HT1080 (cell line): ENCODE data around the gene MYO1B. TPM values are rescaled to one million over a fixed set of nuclear protein-coding genes. Genes with fewer than 3 reads are reported as not detected.

Source experiments
- DNase-seq: peaks from one replicate; pipeline ENCODE4 v3.0.0-alpha.2; 2015; ENCODE audit warnings: low read depth
- total RNA-seq: library from RNA; depleted of rRNA; stranded (reverse); fragments of >200 nt; shearing (Covaris generic); gene quantifications from 2 replicates; pipeline ENCODE4 v1.2.3, GENCODE V29; 2014

MYO1B gene
- total RNA-seq, 1 experiment from 2014 or later = 93.6 TPM

GRCh38 chr2:191355170-191355758 lies 110.1 kb downstream of the MYO1B start:
- no peak for DNase-seq

GRCh38 chr2:191357678-191358077 lies 112.5 kb downstream of the MYO1B start:
- DNase-seq = no peak

- no peak for DNase-seq
These were observed 113.3 kb downstream of the MYO1B start for GRCh38 chr2:191358325-191359025.

- no peak for DNase-seq
These were observed 113.9 kb downstream of the MYO1B start for GRCh38 chr2:191359133-191359532.

GRCh38 chr2:191360918-191361317 lies 115.7 kb downstream of the MYO1B start:
- DNase-seq = no peak

GRCh38 chr2:191362841-191363240 lies 117.6 kb downstream of the MYO1B start:
- no peak for DNase-seq

- DNase-seq = no peak
These were observed 118.1 kb downstream of the MYO1B start for GRCh38 chr2:191363267-191363666.

GRCh38 chr2:191365089-191365488 lies 119.9 kb downstream of the MYO1B start:
- no peak for DNase-seq

GRCh38 chr2:191366199-191366598 lies 121.0 kb downstream of the MYO1B start:
- DNase-seq = no peak

GRCh38 chr2:191369034-191369433 lies 123.8 kb downstream of the MYO1B start:
- no peak for DNase-seq

GRCh38 chr2:191374366-191374765 lies 129.2 kb downstream of the MYO1B start:
- DNase-seq = peak; percentile 50

GRCh38 chr2:191374939-191375338 lies 129.7 kb downstream of the MYO1B start:
- DNase-seq = no peak

GRCh38 chr2:191376981-191377629 lies 131.9 kb downstream of the MYO1B start:
- DNase-seq = peak; percentile 97

- DNase-seq = no peak
These were observed 134.2 kb downstream of the MYO1B start for GRCh38 chr2:191379375-191379774.

GRCh38 chr2:191382801-191383200 lies 137.6 kb downstream of the MYO1B start:
- no peak for DNase-seq

- DNase-seq = no peak
These were observed 138.3 kb downstream of the MYO1B start for GRCh38 chr2:191383486-191383885.

GRCh38 chr2:191384829-191385228 lies 139.6 kb downstream of the MYO1B start:
- no peak for DNase-seq

- peak; percentile 21 for DNase-seq
These were observed 140.4 kb downstream of the MYO1B start for GRCh38 chr2:191385416-191386160.

- DNase-seq = peak; percentile 79
These were observed 141.8 kb downstream of the MYO1B start for GRCh38 chr2:191386938-191387536.

GRCh38 chr2:191389288-191389687 lies 144.1 kb downstream of the MYO1B start:
- DNase-seq = no peak

GRCh38 chr2:191391171-191391570 lies 146.0 kb downstream of the MYO1B start:
- no peak for DNase-seq

- no peak for DNase-seq
These were observed 148.8 kb downstream of the MYO1B start for GRCh38 chr2:191394043-191394442.
